Caco-2 (cell line): Measurements from ENCODE around the gene FAM83C. TPM values are rescaled to one million over a fixed set of nuclear protein-coding genes. Genes with fewer than 3 reads are reported as not detected.

Source experiments
- BruUV-seq: library from RNA; stranded (reverse); fragments of 400-500 nt; replicated peaks from 2 replicates; lab custom pipeline; 2021; lab: Mats Ljungman, UMichigan
- CTCF ChIA-PET: fragments of 300-600 bp; sonication (Branson Sonifier 250); formaldehyde crosslinking; loops from one replicate; lab custom pipeline; 2022; ENCODE audit warnings: antibody characterized with exemption; lab: Charles Lee
- POLR2A ChIA-PET: fragments of 300-600 bp; sonication (Branson Sonifier 250); formaldehyde crosslinking; loops from one replicate; lab custom pipeline; 2022; ENCODE audit warnings: antibody characterized with exemption; lab: Charles Lee
- DNase-seq, 2 experiments: peaks; one replicate each; pipeline versions ENCODE4 v3.0.0 to v3.0.0-alpha.2; 2020 to 2022
- H3K27me3 ChIP-seq: replicated peaks from 2 replicates; pipeline ENCODE4 v1.6.0; 2011; ENCODE audit warnings: low read length; ENCODE audit not compliant: control insufficient read depth, insufficient read depth
- H3K36me3 ChIP-seq: 2 replicates; pipeline ENCODE4 v1.5.1; 2011; ENCODE audit warnings: low read length; ENCODE audit not compliant: control insufficient read depth, insufficient read depth
- H3K4me1 ChIP-seq: fragments of 250-450 bp; sonication (Bioruptor Pico); 2 replicates; pipeline ENCODE4 v1.5.1; 2020; ENCODE audit warnings: mild to moderate bottlenecking
- H3K4me3 ChIP-seq: 2 replicates; pipeline ENCODE4 v1.5.1; 2011; ENCODE audit warnings: low read depth, mild to moderate bottlenecking, control low read depth, low read length
- H3K9me3 ChIP-seq: fragments of 250-450 bp; sonication (Bioruptor Pico); 2 replicates; pipeline ENCODE4 v1.5.1; 2020; ENCODE audit warnings: mild to moderate bottlenecking, moderate library complexity
- H3K27ac Mint-ChIP-seq: one replicate; pipeline ENCODE4 v1.8.0; 2022; ENCODE audit warnings: mixed read lengths; ENCODE audit not compliant: unreplicated experiment
- H3K27me3 Mint-ChIP-seq: one replicate; pipeline ENCODE4 v1.8.0; 2022; ENCODE audit warnings: mixed read lengths; ENCODE audit not compliant: insufficient read depth, unreplicated experiment
- H3K36me3 Mint-ChIP-seq: one replicate; pipeline ENCODE4 v1.8.0; 2022; ENCODE audit warnings: mild to moderate bottlenecking, mixed read lengths; ENCODE audit not compliant: insufficient read depth, unreplicated experiment
- H3K4me1 Mint-ChIP-seq: one replicate; pipeline ENCODE4 v1.8.0; 2022; ENCODE audit warnings: low read depth, mixed read lengths; ENCODE audit not compliant: unreplicated experiment
- H3K4me3 Mint-ChIP-seq: one replicate; pipeline ENCODE4 v1.8.0; 2022; ENCODE audit warnings: mild to moderate bottlenecking, moderate library complexity, mixed read lengths; ENCODE audit not compliant: unreplicated experiment
- H3K9me3 Mint-ChIP-seq: one replicate; pipeline ENCODE4 v1.8.0; 2022; ENCODE audit warnings: mixed read lengths; ENCODE audit not compliant: unreplicated experiment
- CTCF ChIP-seq, 2 experiments: fragments of 200-600 bp in 1 of 2; IDR thresholded peaks; 1 replicate in 1 of 2; 2 replicates in 1 of 2; pipeline versions ENCODE4 v1.5.1 to v1.8.0; 2011 to 2022; ENCODE audit warnings: antibody characterized with exemption in 1 of 2, control low read depth in 1 of 2, inconsistent platforms in 1 of 2, low read depth in 1 of 2, low read length in 1 of 2, mild to moderate bottlenecking in 1 of 2, moderate library complexity in 1 of 2; ENCODE audit not compliant: insufficient read depth in 1 of 2, severe bottlenecking in 1 of 2, unreplicated experiment in 1 of 2
- intact Hi-C: fragments of 100-400 bp; cut with micrococcal nuclease; formaldehyde crosslinking; loops from one replicate; pipeline ENCODE4 v1.10.0; 2022; ENCODE audit not compliant: unreplicated experiment
- total RNA-seq: library from RNA; stranded (reverse); gene quantifications from 2 replicates; pipeline ENCODE4 v1.2.3, GENCODE V29; 2022

Gene FAM83C
- total RNA-seq, 1 experiment from 2014 or later: not detected

GRCh38 chr20:35339636-35340035, 47.4 kb upstream of the FAM83C start:
- no peak for TF ChIP-seq CTCF (IDR thresholded peaks at IDR 0.05; ENCODE audit: insufficient read depth in 1 of 2, low read depth in 1 of 2, low read length in 1 of 2, severe bottlenecking in 1 of 2, unreplicated experiment in 1 of 2)
- DNase-seq: no peak
- no peaks in the 10 kb centered on the region for H3K9me3 Mint-ChIP-seq
- H3K9me3 ChIP-seq: no peaks in the 10 kb centered on the region
- no peak overlapping the region for H3K27ac Mint-ChIP-seq
- H3K4me1 ChIP-seq: no peaks in the 10 kb centered on the region
- H3K4me1 Mint-ChIP-seq: peaks cover 17% of the 10 kb centered on the region
- H3K4me3 Mint-ChIP-seq: no peak overlapping the region
- ChIA-PET POLR2A (no interaction called here), CTCF (interaction anchor here (0.8 kb wide), 1 partner anchor 12 kb away, joined by 4 read pairs; no protein-coding TSS in a partner anchor)
- H3K4me3 ChIP-seq: no peak overlapping the region
- H3K36me3 Mint-ChIP-seq: peaks cover 16% of the 10 kb centered on the region
- H3K27me3 ChIP-seq: no peaks in the 10 kb centered on the region
- H3K27me3 Mint-ChIP-seq: no peaks in the 10 kb centered on the region
- peaks cover 3% of the 10 kb centered on the region; the same call in 1 of the 2 replicates for H3K36me3 ChIP-seq
- BruUV-seq: no TSS peak
- intact Hi-C loops: no loop called here

- Mint-ChIP-seq H3K27me3 (no peaks in the 10 kb centered on the region), H3K36me3 (peaks cover 16% of the 10 kb centered on the region), H3K27ac (no peak overlapping the region), H3K4me3 (no peak overlapping the region), H3K9me3 (no peaks in the 10 kb centered on the region), H3K4me1 (peaks cover 17% of the 10 kb centered on the region)
- BruUV-seq: no TSS peak
- no peaks in the 10 kb centered on the region for H3K4me1 ChIP-seq
- no peak overlapping the region for H3K4me3 ChIP-seq
- H3K36me3 ChIP-seq: no peaks in the 10 kb centered on the region
- DNase-seq: no peak
- H3K9me3 ChIP-seq: no peaks in the 10 kb centered on the region
- TF ChIP-seq CTCF (IDR thresholded peaks at IDR 0.05; ENCODE audit: insufficient read depth in 1 of 2, low read depth in 1 of 2, low read length in 1 of 2, severe bottlenecking in 1 of 2, unreplicated experiment in 1 of 2): no peak
- intact Hi-C loops: no loop called here
- POLR2A ChIA-PET: no interaction called here
- CTCF ChIA-PET: interaction anchor here (0.8 kb wide), 1 partner anchor 12 kb away, joined by 4 read pairs; no protein-coding TSS in a partner anchor
- no peaks in the 10 kb centered on the region for H3K27me3 ChIP-seq
These were observed 46.8 kb upstream of the FAM83C start for GRCh38 chr20:35339007-35339406.

DNA sequence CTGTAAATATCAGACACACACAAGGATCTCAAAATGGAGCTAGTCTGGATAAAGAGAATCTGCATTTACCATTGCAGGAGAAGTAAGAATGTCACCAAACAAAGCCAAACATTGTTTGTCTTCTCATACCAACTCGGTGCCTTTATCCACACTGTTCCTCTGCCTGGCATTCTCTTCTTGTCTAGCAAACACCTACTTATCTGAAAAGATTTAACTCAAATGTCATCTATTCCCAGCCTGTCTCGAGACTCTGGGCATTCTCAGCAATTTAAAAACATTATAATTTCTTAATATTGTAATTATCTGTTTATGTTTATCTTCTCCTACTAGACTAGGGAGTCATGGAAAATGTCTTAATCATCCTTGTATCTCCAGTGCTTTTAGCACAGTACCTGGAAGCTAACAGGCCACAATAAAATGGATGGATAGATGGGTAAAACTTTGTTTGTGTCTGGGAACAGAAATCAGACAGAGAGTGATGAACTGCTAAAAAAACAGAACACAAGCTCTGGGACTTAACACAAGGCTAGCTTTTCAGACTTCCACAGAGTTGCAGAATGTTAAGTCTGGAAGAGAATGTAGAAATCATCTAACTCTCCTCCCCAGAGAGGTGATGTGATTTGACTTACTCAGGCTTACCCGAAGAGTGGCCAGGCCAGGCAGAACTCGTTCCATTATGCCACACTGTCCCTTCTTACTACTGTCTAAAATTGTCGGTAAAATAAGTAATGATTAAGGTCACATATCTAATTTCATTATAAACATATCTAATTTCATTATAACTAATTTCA, 42.3 kb upstream of the FAM83C start:
- ChIA-PET POLR2A (no interaction called here), CTCF (interaction anchor here (0.6 to 1.5 kb wide), 3 partner anchors 8 to 190 kb away, joined by 3 to 5 read pairs (median 4); no protein-coding TSS in a partner anchor)
- Mint-ChIP-seq H3K27ac (no peak overlapping the region), H3K36me3 (no peaks in the 10 kb centered on the region), H3K27me3 (no peaks in the 10 kb centered on the region), H3K9me3 (no peaks in the 10 kb centered on the region), H3K4me3 (no peak overlapping the region), H3K4me1 (peaks cover 9% of the 10 kb centered on the region)
- no TSS peak for BruUV-seq
- Histone ChIP-seq H3K4me1 (peaks cover 6% of the 10 kb centered on the region), H3K4me3 (no peak overlapping the region), H3K9me3 (no peaks in the 10 kb centered on the region), H3K27me3 (no peaks in the 10 kb centered on the region), H3K36me3 (no peaks in the 10 kb centered on the region)
- intact Hi-C loops: no loop called here
- DNase-seq: no peak
- TF ChIP-seq CTCF (IDR thresholded peaks at IDR 0.05; ENCODE audit: insufficient read depth in 1 of 2, low read depth in 1 of 2, low read length in 1 of 2, severe bottlenecking in 1 of 2, unreplicated experiment in 1 of 2): no peak
